ENCODE results near the gene ELL2.

- TF ChIP-seq TCF4 (CRISPR knock-in tag; IDR thresholded peaks at IDR 0.05; ENCODE audit: borderline replicate concordance), result no peak
- TF ChIP-seq ZNF8 (CRISPR knock-in tag; IDR thresholded peaks at IDR 0.05), result no peak
- no peak for TF ChIP-seq RARB (CRISPR knock-in tag; IDR thresholded peaks at IDR 0.05)
- TF ChIP-seq ZFP3 (CRISPR knock-in tag; IDR thresholded peaks at IDR 0.05), result no peak
- no peak for TF ChIP-seq POU6F1 (CRISPR knock-in tag; IDR thresholded peaks at IDR 0.05; ENCODE audit: borderline replicate concordance, low read depth)
- TF ChIP-seq, protein P1, sequence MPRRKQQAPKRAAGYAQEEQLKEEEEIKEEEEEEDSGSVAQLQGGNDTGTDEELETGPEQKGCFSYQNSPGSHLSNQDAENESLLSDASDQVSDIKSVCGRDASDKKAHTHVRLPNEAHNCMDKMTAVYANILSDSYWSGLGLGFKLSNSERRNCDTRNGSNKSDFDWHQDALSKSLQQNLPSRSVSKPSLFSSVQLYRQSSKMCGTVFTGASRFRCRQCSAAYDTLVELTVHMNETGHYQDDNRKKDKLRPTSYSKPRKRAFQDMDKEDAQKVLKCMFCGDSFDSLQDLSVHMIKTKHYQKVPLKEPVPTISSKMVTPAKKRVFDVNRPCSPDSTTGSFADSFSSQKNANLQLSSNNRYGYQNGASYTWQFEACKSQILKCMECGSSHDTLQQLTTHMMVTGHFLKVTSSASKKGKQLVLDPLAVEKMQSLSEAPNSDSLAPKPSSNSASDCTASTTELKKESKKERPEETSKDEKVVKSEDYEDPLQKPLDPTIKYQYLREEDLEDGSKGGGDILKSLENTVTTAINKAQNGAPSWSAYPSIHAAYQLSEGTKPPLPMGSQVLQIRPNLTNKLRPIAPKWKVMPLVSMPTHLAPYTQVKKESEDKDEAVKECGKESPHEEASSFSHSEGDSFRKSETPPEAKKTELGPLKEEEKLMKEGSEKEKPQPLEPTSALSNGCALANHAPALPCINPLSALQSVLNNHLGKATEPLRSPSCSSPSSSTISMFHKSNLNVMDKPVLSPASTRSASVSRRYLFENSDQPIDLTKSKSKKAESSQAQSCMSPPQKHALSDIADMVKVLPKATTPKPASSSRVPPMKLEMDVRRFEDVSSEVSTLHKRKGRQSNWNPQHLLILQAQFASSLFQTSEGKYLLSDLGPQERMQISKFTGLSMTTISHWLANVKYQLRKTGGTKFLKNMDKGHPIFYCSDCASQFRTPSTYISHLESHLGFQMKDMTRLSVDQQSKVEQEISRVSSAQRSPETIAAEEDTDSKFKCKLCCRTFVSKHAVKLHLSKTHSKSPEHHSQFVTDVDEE (CRISPR knock-in tag; IDR thresholded peaks at IDR 0.05), result no peak
- no peak for TF ChIP-seq SNAI2 (CRISPR knock-in tag; IDR thresholded peaks at IDR 0.05)
- no peak for TF ChIP-seq CSRNP3 (CRISPR knock-in tag; IDR thresholded peaks at IDR 0.05)
- no peak for TF ChIP-seq ZC3H10 (CRISPR knock-in tag; IDR thresholded peaks at IDR 0.05)
- no peak for TF ChIP-seq TOX (CRISPR knock-in tag; IDR thresholded peaks at IDR 0.05; ENCODE audit: borderline replicate concordance)
These were observed 117.9 kb downstream of the ELL2 start for GRCh38 chr5:95843733-95844223.
